Measurements from ENCODE around the gene COX7A2L. TPM values are rescaled to one million over a fixed set of nuclear protein-coding genes. Genes with fewer than 3 reads are reported as not detected.
A peak's percentile ranks its signal among the peaks of the same experiment; 100 is the strongest.

The COX7A2L gene
- total RNA-seq, 3 donors from 2014 or later (not counting 1 experiment from before 2014, with no cell fraction given): 45.8 to 59.1 (median 58.1) TPM

GRCh38 chr2:42328148-42328833, 32.7 kb downstream of the COX7A2L start:
- H3K4me3 Mint-ChIP-seq: no peak overlapping the region
- peaks cover 71% of the 10 kb centered on the region for H3K36me3 ChIP-seq (ENCODE audit: control insufficient read depth, insufficient read depth, low read length)
- H3K9me3 ChIP-seq (ENCODE audit: control insufficient read depth, insufficient read depth, low read length): no peaks in the 10 kb centered on the region
- no peak overlapping the region for H3K4me3 ChIP-seq (ENCODE audit: low read length)
- H3K27ac Mint-ChIP-seq: no peak overlapping the region
- peak in 1 of 2 donors; percentile 52 for DNase-seq
- H3K27ac ChIP-seq (ENCODE audit: low read length): no peak overlapping the region
- no peaks in the 10 kb centered on the region for H3K4me1 ChIP-seq (ENCODE audit: control insufficient read depth, insufficient read depth, low read length)
- H3K27me3 Mint-ChIP-seq (ENCODE audit: low read depth in 2 of 2): no peaks in the 10 kb centered on the region
- no peaks in the 10 kb centered on the region for H3K27me3 ChIP-seq (ENCODE audit: control insufficient read depth, insufficient read depth, low read length)
- WGBS (ENCODE audit: insufficient coverage): 89% methylated on average over 2 of the region's 3 CpGs
- H3K36me3 Mint-ChIP-seq: peaks cover 28% of the 10 kb centered on the region
- H3K9me3 Mint-ChIP-seq: no peaks in the 10 kb centered on the region
- intact Hi-C loops (cut with micrococcal nuclease): loop anchor here (1.0 kb wide), 2 partner anchors 232 to 488 kb away; no protein-coding TSS in a partner anchor
- TF ChIP-seq CTCF (IDR thresholded peaks at IDR 0.05): peak; percentile 49
- peak in 2 of 3 donors; percentile 52 to 53 for ATAC-seq
- H3K4me1 Mint-ChIP-seq: peaks cover 0 to 4% of the 10 kb centered on the region in 2 donors

GRCh38 chr2:42327125-42327524, 33.9 kb downstream of the COX7A2L start:
- Histone ChIP-seq H3K9me3 (ENCODE audit: control insufficient read depth, insufficient read depth, low read length) (no peaks in the 10 kb centered on the region), H3K36me3 (ENCODE audit: control insufficient read depth, insufficient read depth, low read length) (peaks cover 62% of the 10 kb centered on the region), H3K4me1 (ENCODE audit: control insufficient read depth, insufficient read depth, low read length) (no peaks in the 10 kb centered on the region), H3K27me3 (ENCODE audit: control insufficient read depth, insufficient read depth, low read length) (no peaks in the 10 kb centered on the region), H3K27ac (ENCODE audit: low read length) (no peak overlapping the region), H3K4me3 (ENCODE audit: low read length) (no peak overlapping the region)
- Mint-ChIP-seq H3K4me1 (no peaks in the 10 kb centered on the region), H3K27me3 (ENCODE audit: low read depth in 2 of 2) (no peaks in the 10 kb centered on the region), H3K27ac (peak overlapping the region in 1 of 2 donors; percentile 48), H3K9me3 (no peaks in the 10 kb centered on the region), H3K4me3 (no peak overlapping the region), H3K36me3 (peaks cover 18% of the 10 kb centered on the region)
- TF ChIP-seq CTCF (IDR thresholded peaks at IDR 0.05): no peak
- intact Hi-C loops (cut with micrococcal nuclease): no loop called here
- ATAC-seq: no peak
- no peak for DNase-seq
- WGBS (ENCODE audit: insufficient coverage): 82% methylated on average over 3 of the region's 4 CpGs

GRCh38 chr2:42325609-42326008, 35.4 kb downstream of the COX7A2L start:
- DNase-seq (no peak), ATAC-seq (no peak)
- Histone ChIP-seq H3K27ac (ENCODE audit: low read length) (no peak overlapping the region), H3K4me3 (ENCODE audit: low read length) (no peak overlapping the region), H3K4me1 (ENCODE audit: control insufficient read depth, insufficient read depth, low read length) (no peaks in the 10 kb centered on the region), H3K27me3 (ENCODE audit: control insufficient read depth, insufficient read depth, low read length) (no peaks in the 10 kb centered on the region), H3K36me3 (ENCODE audit: control insufficient read depth, insufficient read depth, low read length) (peaks cover 51% of the 10 kb centered on the region), H3K9me3 (ENCODE audit: control insufficient read depth, insufficient read depth, low read length) (no peaks in the 10 kb centered on the region)
- Mint-ChIP-seq H3K27me3 (ENCODE audit: low read depth in 2 of 2) (no peaks in the 10 kb centered on the region), H3K36me3 (peaks cover 8% of the 10 kb centered on the region), H3K4me3 (no peak overlapping the region), H3K4me1 (no peaks in the 10 kb centered on the region), H3K9me3 (no peaks in the 10 kb centered on the region), H3K27ac (no peak overlapping the region)
- WGBS (ENCODE audit: insufficient coverage): 100% methylated on average over 1 of the region's 1 CpG
- intact Hi-C loops (cut with micrococcal nuclease): no loop called here
- TF ChIP-seq CTCF (IDR thresholded peaks at IDR 0.05): no peak

- no peak for TF ChIP-seq CTCF (IDR thresholded peaks at IDR 0.05)
- Histone ChIP-seq H3K27me3 (ENCODE audit: control insufficient read depth, insufficient read depth, low read length) (no peaks in the 10 kb centered on the region), H3K4me3 (ENCODE audit: low read length) (no peak overlapping the region), H3K4me1 (ENCODE audit: control insufficient read depth, insufficient read depth, low read length) (no peaks in the 10 kb centered on the region), H3K27ac (ENCODE audit: low read length) (no peak overlapping the region), H3K9me3 (ENCODE audit: control insufficient read depth, insufficient read depth, low read length) (no peaks in the 10 kb centered on the region), H3K36me3 (ENCODE audit: control insufficient read depth, insufficient read depth, low read length) (peaks cover 50% of the 10 kb centered on the region)
- 76% methylated on average over 2 of the region's 2 CpGs for WGBS (ENCODE audit: insufficient coverage)
- Mint-ChIP-seq H3K9me3 (no peaks in the 10 kb centered on the region), H3K4me3 (no peak overlapping the region), H3K27ac (peak overlapping the region in 1 of 2 donors; percentile 18), H3K27me3 (ENCODE audit: low read depth in 2 of 2) (no peaks in the 10 kb centered on the region), H3K36me3 (peaks cover 6% of the 10 kb centered on the region), H3K4me1 (no peaks in the 10 kb centered on the region)
- intact Hi-C loops (cut with micrococcal nuclease): no loop called here
- DNase-seq: no peak
- ATAC-seq: no peak
These were observed 36.1 kb downstream of the COX7A2L start for GRCh38 chr2:42324949-42325348.
